ENCODE data around the gene UNC5B. TPM values are rescaled to one million over a fixed set of nuclear protein-coding genes. Genes with fewer than 3 reads are reported as not detected.
"Not testable (repeated sequence)": the region's sequence is repeated elsewhere in the genome, so short reads cannot be mapped to it uniquely, and the experiment has no call there.

The UNC5B gene
- polyA plus RNA-seq, 4 donors: 45.3 to 120 (median 62.3) TPM

GRCh38 chr10:71264345-71265200, 52.2 kb downstream of the UNC5B start:
- no peak for DNase-seq (ENCODE audit: low read depth in 4 of 4, low spot score in 2 of 4)

DNA sequence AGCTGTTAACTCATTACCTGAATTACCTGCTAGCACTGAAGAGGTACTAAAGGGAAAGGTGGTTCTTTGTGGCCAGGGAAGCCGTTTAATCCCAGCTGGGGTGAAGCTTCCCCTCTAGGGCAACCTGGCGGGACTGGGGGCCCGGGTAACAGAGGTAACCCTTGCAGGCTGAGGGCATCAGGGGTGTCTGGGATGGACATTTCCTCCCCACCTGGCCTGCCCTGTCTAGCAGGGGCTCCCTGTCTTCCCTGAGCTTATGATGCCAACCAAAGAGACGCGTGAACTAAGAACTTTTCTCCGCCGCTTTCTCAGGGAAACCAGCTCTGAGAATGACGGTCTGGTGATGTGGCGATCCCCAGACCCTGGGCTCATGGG, 52.8 kb downstream of the UNC5B start:
- no peak for DNase-seq (ENCODE audit: low read depth in 4 of 4, low spot score in 2 of 4)

GRCh38 chr10:71265618-71266146, 53.3 kb downstream of the UNC5B start:
- no peak for DNase-seq (ENCODE audit: low read depth in 4 of 4, low spot score in 2 of 4)

DNA sequence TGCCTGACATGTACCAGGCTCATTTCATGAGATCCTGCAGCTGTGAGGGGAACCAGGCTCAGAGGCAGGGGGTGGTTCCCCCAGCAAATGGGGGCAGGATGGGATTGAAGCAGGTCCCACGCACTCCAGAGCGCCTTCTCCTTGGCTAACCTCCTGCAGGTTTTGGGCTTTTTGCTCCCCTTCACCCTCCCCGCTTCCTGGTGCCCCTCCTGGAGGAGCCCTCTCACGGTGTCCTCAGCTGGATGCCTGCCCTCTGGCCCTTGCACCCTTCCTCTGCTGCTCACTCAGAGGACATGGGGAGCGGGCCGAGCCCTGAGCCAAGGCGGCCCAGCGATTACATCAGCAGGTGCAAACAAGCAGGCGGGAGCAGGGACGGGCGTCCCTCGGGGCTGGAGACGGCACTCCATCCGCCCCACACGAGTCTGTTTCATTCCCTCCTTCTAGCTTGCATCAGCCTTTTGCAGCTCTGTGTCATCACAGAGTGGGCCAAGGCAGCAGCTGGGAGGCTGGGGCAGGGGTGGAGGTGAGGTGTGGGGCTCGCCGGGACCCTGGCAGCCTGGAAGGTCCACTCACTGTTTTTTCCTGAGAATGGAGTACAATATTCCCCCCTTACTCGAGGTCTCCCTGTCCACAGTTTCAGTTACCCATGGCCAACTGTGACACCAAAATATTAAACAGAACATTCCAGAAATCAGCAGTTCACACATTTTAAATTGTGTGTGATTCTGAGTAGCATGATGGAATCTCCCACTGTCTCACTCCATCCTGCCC, 54.0 kb downstream of the UNC5B start:
- no peak for DNase-seq (ENCODE audit: low read depth in 4 of 4, low spot score in 2 of 4)

- no peak for DNase-seq (ENCODE audit: low read depth in 4 of 4, low spot score in 2 of 4)
These were observed 54.6 kb downstream of the UNC5B start for GRCh38 chr10:71266918-71267442.

DNA sequence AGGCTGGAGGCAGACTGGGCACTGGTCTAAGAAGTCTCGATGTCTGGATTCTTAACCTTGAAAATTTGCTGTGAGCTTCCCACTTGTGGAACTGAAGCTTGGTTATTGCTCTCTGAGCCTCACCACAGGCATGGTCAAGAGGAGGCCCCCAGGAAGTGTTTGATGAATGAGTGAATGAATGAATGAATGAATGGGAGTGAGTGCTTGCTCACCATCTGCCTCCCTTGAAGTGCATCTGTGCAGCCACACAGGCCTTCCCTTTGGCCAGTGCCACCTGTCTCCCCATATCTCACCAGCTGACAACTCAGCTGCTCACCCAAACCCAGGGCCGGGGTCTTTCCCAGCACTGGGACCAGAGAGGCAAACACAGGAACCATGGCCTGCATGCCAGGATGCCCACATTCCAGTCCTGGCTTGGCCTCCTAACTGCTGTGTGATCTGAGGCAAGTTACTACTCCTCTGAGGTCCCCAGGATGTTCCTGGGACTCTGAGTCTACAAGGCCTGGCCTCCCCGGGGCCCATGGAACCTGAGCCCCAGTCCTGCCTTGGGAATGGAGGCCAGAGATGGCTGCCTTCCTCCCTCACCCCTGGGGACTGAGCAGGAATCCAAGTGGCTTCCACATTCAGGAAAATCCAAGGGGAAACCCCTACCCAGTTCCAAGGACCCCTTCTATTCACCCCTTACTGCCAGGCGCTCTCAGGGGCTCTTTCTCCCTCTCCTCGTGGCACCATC, 55.3 kb downstream of the UNC5B start:
- no peak for DNase-seq (ENCODE audit: low read depth in 4 of 4, low spot score in 2 of 4)

DNA sequence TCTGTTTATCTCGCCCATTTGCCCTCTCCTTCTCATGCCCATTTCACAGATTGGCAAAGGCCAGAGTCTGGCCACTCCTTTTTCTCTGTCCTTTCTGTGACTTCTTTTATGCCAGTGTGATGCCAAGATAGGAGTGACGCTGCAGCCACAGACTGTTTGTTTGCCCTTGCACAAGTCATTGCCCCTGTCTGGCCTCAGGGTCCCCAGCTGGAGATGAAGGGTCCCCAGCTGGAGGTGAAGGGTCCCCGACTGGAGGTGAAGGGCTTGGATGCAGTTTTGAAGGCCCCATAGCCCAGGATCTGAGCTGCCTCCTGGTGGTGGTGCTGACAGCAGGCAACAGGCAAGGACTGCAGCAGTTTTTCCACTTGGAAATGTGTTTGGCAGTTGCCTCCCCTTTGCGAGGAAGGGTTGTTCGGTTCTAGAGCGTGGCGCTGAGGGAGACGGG, 55.9 kb downstream of the UNC5B start:
- DNase-seq (ENCODE audit: low read depth in 4 of 4, low spot score in 2 of 4): no peak

DNA sequence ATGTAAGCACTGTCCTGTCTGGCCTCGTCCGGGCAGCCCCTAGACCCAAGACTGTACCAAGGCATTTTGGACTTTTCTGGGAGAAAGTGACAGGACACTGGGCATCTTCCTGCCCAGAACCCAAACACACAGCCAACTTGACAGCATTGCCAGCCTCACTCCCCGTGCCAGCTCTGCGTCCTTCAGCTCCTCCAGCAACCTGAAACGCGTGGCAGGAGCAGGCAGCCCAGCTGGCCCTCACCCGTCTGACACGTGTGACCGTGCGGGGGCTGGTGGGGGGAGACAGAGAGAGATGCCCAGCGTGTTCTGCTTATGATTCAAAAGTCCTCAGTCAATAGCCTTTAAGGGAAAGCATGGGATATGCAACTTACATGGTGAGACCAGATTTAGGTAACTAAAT, 56.4 kb downstream of the UNC5B start:
- no peak for DNase-seq (ENCODE audit: low read depth in 4 of 4, low spot score in 2 of 4)

DNA sequence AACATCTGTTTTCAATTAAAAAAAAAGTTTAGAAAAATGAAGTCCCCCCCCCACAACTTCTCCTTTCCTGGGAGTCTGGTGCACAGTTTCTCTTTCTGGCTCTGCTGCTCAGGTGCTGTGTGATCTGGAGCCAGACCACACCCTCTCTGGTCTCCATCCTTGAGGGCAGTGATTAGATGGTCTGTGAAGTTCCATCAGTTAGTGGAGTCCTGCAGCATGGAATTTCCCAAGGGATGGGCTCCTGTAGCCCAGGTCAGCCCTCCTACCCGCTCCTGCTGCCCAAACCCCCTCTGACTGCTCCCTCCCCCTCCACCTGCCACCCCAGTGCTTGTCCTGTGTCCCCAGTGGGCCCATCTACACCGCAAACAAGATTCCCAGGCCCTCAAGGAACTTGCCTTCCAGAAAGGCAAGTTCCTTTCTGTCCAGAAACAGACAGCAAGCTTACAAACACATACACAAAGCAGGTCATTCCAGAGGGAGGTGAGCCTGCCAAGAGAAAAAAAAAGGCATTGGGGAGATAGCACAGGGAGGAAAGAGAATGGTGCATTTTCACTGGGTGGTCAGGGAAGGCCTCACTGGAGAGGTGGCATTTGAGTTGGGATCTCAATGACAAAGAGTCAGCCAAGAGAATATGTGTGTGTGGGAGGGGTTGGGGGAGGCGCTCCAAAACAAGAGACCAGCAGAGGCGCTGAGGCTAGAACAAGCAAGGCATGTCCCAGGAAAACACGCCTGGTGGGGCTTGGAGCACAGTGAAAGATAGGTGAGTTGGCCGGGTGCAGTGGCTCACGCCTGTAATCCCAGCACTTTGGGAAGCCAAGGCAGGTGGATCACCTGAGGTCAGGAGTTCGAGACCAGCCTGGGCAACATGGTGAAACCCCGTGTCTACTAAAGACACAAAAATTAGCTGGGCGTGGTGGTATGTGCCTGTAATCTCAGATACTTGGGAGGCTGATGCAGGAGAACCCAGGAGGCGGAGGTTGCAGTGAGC, 57.2 kb downstream of the UNC5B start:
- peak in 1 of 4 donors; percentile 47 for DNase-seq (ENCODE audit: low read depth in 4 of 4, low spot score in 2 of 4)

GRCh38 chr10:71270301-71271220, 58.2 kb downstream of the UNC5B start:
- DNase-seq (ENCODE audit: low read depth in 4 of 4, low spot score in 2 of 4): peak in 1 of 4 donors; percentile 78

- no peak for DNase-seq (ENCODE audit: low read depth in 4 of 4, low spot score in 2 of 4)
These were observed 59.3 kb downstream of the UNC5B start for GRCh38 chr10:71271662-71272055.

DNA sequence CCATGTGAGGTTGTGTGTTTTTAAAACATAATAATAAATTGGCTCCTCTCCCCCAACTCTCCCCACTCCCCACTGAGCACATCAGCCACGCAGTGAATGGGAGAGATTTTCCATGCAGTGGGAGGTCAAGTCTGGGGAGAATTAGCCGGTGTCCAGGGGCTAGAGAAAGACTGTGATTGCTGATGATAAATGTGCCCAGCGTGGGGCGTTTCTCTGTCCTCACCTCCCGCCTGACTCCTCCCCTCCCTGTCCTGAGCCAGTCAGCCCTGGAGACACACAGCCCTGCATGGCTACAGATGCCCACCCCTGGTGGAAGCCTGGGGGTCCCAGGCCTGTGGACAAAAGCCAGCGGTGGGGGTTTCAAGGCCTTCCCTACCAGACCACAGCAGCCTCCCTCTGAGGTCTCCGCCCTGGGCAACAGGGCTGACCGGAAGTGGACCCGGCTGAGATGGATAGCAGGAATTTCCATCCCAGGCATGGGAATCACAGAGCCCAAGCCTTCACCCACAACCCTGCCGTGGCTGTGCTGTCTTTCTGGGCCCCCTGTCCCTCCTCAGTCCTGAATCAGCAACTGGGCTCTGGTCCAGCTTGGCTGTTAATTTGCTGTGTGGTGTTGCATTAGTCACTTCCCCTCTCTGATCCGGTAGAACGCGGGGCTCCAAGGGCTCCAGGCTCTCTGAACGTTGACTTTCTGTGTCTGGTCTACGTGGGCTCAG, 59.8 kb downstream of the UNC5B start:
- no peak for DNase-seq (ENCODE audit: low read depth in 4 of 4, low spot score in 2 of 4)

DNA sequence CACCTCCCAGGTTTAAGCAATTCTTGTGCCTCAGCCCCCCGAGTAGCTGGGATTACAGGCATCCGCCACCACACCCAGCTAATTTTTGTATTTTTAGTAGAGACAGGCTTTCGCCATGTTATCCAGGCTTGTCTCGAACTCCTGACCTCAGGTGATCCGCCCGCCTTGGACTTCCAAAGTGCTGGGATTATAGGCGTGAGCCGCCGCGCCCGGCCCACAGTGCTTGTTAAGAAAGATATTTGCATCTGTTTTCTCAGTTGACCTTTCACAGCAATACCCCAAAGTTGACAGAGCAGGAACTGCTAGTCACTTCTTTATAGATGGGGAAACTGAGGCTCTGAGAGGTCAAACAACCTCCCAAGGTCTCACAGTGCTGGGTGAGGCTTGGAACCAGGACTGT, 60.6 kb downstream of the UNC5B start:
- DNase-seq (ENCODE audit: low read depth in 4 of 4, low spot score in 2 of 4): not testable (repeated sequence)

- DNase-seq (ENCODE audit: low read depth in 4 of 4, low spot score in 2 of 4): no peak
These were observed 61.1 kb downstream of the UNC5B start for GRCh38 chr10:71273506-71273905.

DNA sequence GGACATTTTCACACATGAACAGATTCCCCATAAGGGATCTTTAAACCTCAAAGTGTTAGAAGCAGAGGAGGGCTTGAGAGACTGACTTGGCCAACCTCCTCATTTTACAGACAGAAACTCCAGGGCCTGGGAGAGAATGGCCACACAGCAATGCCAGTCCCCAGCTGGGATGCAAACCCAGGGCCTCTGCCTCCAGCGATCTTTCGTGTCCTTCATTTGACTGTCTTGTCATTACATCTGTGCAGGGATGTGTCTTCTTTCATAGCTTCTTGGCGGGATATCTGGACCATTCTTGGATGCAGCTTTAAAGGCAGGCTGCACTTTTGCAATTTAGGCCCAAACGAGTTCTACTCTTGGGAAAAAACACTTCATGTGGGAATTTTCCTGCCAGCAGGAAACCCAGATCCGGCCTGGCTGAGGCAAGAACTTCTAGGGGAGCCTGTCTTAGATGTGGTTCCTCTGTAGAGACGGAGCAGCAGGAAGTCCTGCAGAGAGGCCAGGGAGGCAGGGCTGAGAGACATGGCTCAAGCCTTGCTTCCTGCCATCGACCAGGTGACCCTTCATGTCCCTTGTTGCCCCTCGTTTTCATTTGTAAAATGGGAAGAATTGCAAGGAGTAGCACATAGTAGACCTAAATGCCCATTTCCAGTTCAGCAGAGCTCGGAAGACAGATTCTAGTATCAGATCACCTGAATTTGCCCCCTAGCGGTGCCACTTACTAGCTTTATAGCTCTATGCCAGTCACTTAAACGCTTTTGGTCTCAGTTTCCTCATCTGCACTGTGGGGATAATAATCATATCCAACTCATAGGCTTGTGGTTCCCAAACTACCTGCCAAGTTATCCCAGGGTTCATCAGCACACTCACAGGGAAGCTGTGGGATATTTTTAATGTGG, 62.8 kb downstream of the UNC5B start:
- DNase-seq (ENCODE audit: low read depth in 4 of 4, low spot score in 2 of 4): no peak

DNA sequence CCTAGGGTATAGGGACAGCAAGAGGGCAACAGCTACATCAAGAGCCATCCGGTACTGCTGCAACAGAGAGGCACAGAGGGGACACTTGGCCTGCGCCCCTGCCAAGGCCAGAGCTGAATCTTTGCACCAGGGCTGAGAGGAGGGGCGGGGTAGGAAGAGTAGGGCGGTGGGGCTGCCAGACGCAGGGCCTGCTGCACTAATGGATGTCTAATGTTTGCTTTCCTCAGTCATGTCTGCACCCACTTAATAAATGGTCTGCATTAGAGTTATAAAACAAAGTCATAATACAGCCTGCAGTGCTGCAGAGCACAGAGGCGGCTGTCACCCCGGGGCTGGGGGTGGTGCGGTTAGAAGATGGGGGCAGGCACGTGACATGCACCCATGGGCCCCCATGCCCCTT, 64.5 kb downstream of the UNC5B start:
- no peak for DNase-seq (ENCODE audit: low read depth in 4 of 4, low spot score in 2 of 4)
